SH-SY5Y (cell line): ENCODE results near the gene MOB3B.

Source experiments
- GATA2 ChIP-seq: IDR thresholded peaks from 2 replicates; pipeline ENCODE4 v1.6.1; 2011; ENCODE audit warnings: mild to moderate bottlenecking, low read depth, low read length
- GATA3 ChIP-seq: IDR thresholded peaks from 2 replicates; pipeline ENCODE4 v1.6.1; 2011; ENCODE audit warnings: low read depth, mild to moderate bottlenecking, low read length, moderate library complexity

- no peak for TF ChIP-seq GATA2
- TF ChIP-seq GATA3 = no peak
These were observed 102.4 kb downstream of the MOB3B start for GRCh38 chr9:27427272-27427643.
